ENCODE results near the gene HACD1.

DNA sequence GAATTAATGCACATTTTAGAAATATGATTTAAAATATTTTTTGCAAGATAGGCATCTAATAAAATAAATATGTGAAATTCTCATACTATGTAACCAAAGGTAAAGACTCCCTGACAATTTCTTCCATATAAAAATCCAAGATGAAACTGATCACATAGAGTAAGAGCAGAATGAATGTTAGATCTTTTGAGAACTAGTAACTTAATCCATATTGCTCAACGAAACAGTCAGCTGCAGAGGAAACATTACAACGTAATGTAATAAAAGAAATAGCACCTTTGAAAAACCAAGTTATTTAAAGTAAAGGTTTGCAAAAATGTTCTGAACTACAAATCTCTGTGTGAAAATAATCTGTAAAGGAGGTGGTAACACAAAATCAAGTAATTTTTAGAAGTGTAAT, 28.8 kb downstream of the HACD1 start:
- TF ChIP-seq, protein P1, sequence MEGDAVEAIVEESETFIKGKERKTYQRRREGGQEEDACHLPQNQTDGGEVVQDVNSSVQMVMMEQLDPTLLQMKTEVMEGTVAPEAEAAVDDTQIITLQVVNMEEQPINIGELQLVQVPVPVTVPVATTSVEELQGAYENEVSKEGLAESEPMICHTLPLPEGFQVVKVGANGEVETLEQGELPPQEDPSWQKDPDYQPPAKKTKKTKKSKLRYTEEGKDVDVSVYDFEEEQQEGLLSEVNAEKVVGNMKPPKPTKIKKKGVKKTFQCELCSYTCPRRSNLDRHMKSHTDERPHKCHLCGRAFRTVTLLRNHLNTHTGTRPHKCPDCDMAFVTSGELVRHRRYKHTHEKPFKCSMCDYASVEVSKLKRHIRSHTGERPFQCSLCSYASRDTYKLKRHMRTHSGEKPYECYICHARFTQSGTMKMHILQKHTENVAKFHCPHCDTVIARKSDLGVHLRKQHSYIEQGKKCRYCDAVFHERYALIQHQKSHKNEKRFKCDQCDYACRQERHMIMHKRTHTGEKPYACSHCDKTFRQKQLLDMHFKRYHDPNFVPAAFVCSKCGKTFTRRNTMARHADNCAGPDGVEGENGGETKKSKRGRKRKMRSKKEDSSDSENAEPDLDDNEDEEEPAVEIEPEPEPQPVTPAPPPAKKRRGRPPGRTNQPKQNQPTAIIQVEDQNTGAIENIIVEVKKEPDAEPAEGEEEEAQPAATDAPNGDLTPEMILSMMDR (IDR thresholded peaks at IDR 0.05) = no peak
- no peak for TF ChIP-seq POLR2A (IDR thresholded peaks at IDR 0.05)

Data from prostate gland (tissue), 2 donors.